ENCODE measurements around the gene OTUD1.

- TF ChIP-seq MAZ (IDR thresholded peaks at IDR 0.05; ENCODE audit: borderline replicate concordance, low read depth, low read length) (no peak), CTCF (conservative IDR thresholded peaks at IDR 0.05; ENCODE audit: low read depth, low read length) (no peak), POLR2A (IDR thresholded peaks at IDR 0.05; ENCODE audit: low read depth, low read length) (no peak), ELK1 (IDR thresholded peaks at IDR 0.05; ENCODE audit: borderline replicate concordance, low read depth, low read length) (no peak), BHLHE40 (IDR thresholded peaks at IDR 0.05; ENCODE audit: low read depth, low read length) (no peak), USF2 (IDR thresholded peaks at IDR 0.05; ENCODE audit: low read depth, low read length) (no peak), FOS (IDR thresholded peaks at IDR 0.05; ENCODE audit: low read depth, low read length) (no peak), RAD21 (IDR thresholded peaks at IDR 0.05; ENCODE audit: low read length) (no peak), SMC3 (IDR thresholded peaks at IDR 0.05; ENCODE audit: low read depth, low read length) (no peak), RFX5 (IDR thresholded peaks at IDR 0.05; ENCODE audit: low read depth, low read length) (no peak), MXI1 (IDR thresholded peaks at IDR 0.05; ENCODE audit: borderline replicate concordance, low read depth, low read length) (no peak), NFE2L2 (IDR thresholded peaks at IDR 0.05; ENCODE audit: low read depth, low read length) (no peak), RCOR1 (IDR thresholded peaks at IDR 0.05; ENCODE audit: insufficient replicate concordance, low read length) (no peak), CEBPB (IDR thresholded peaks at IDR 0.05; ENCODE audit: low read depth, low read length) (no peak)
Observed at GRCh38 chr10:23413629-23414089, 25.2 kb upstream of the OTUD1 start.

Data from IMR-90 (cell line).